Activated naive CD4-positive, alpha-beta T cell treated with anti-CD3 and anti-CD28 coated beads, Interleukin-2, amount 10 ng/mL, durations not matched to agents 7 days and 5 days (primary cell): Measurements from ENCODE around the gene SUSD6.
"Not testable (repeated sequence)": the region's sequence is repeated elsewhere in the genome, so short reads cannot be mapped to it uniquely, and the experiment has no call there.

ENCODE experiments used
- CTCF ChIA-PET: fragments of 350-600 bp; sonication (Branson Sonifier 250); formaldehyde crosslinking; loops from one replicate; lab custom pipeline; 2021; ENCODE audit warnings: antibody characterized with exemption; lab: Charles Lee
- DNase-seq: peaks from one replicate; pipeline ENCODE4 v3.0.0-alpha.2; 2020
- H3K27ac Mint-ChIP-seq: one replicate; pipeline ENCODE4 v1.8.0; 2021; ENCODE audit warnings: mild to moderate bottlenecking, moderate library complexity, mixed read lengths
- H3K27me3 Mint-ChIP-seq: one replicate; pipeline ENCODE4 v1.8.0; 2021; ENCODE audit warnings: mild to moderate bottlenecking, mixed read lengths
- H3K36me3 Mint-ChIP-seq: one replicate; pipeline ENCODE4 v1.8.0; 2021; ENCODE audit warnings: mixed read lengths
- H3K4me1 Mint-ChIP-seq: one replicate; pipeline ENCODE4 v1.8.0; 2021; ENCODE audit warnings: mixed read lengths
- H3K4me3 Mint-ChIP-seq: one replicate; pipeline ENCODE4 v1.8.0; 2021; ENCODE audit warnings: mild to moderate bottlenecking, moderate library complexity, mixed read lengths
- H3K9me3 Mint-ChIP-seq: one replicate; pipeline ENCODE4 v1.8.0; 2021; ENCODE audit warnings: mixed read lengths

SUSD6 gene

DNA sequence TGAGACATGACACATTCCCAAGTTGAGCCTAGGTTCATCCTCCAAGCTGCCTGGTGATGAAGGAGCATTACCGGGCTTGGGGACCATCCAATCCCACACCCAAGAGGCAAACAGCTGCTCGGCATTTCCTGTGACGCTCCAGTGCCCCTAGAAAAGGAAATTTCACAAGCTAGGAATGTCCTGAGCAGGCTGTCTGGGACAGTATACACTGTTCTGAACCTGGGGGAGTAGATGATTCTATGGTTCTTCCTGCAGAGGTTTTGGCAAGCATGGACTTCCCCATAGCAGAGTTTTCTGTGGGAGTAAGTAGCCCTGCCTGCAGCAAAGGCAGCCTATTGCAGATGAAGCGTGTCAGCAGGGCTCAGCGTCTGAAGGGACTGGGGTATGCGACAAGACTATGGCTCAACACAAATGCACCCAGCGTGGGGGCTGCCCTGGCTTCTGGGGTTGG lies 108.1 kb downstream of the SUSD6 start:
- CTCF ChIA-PET, result interaction anchor here (1.0 to 2.9 kb wide), 5 partner anchors 7 to 139 kb away, joined by 4 to 13 read pairs (median 4); no protein-coding TSS in a partner anchor
- peaks cover 26% of the 10 kb centered on the region for H3K4me1 Mint-ChIP-seq
- no peak for DNase-seq
- H3K9me3 Mint-ChIP-seq, result no peaks in the 10 kb centered on the region
- H3K27me3 Mint-ChIP-seq, result no peaks in the 10 kb centered on the region
- H3K36me3 Mint-ChIP-seq, result peaks cover 15% of the 10 kb centered on the region
- peak overlapping the region; percentile 17 for H3K27ac Mint-ChIP-seq
- no peak overlapping the region for H3K4me3 Mint-ChIP-seq

DNA sequence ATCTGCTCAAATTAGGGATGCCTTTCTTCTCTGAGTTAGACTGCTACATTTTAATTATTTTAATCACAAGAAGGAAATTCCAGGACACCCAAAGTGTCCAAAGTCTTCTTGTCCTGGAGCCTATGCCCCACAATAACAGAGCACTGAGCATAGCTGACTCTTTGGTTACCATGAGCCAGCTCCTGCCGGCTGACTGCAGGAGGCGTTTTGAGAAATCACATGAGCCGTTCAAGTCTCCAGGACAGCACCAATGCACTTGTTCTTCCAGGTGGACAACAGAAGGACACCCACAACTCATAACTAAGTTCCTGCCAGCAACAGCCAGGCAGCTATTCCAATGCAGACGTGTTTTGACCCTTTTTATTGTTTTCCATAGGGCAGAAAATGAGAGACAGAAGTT lies 109.5 kb downstream of the SUSD6 start:
- Mint-ChIP-seq H3K27ac (no peak overlapping the region), H3K4me1 (peaks cover 22% of the 10 kb centered on the region), H3K27me3 (peaks cover 6% of the 10 kb centered on the region), H3K36me3 (peaks cover 6% of the 10 kb centered on the region), H3K4me3 (no peak overlapping the region), H3K9me3 (no peaks in the 10 kb centered on the region)
- DNase-seq, result no peak
- CTCF ChIA-PET, result interaction anchor here (1.3 kb wide), 1 partner anchor 10 kb away, joined by 4 read pairs; no protein-coding TSS in a partner anchor

DNA sequence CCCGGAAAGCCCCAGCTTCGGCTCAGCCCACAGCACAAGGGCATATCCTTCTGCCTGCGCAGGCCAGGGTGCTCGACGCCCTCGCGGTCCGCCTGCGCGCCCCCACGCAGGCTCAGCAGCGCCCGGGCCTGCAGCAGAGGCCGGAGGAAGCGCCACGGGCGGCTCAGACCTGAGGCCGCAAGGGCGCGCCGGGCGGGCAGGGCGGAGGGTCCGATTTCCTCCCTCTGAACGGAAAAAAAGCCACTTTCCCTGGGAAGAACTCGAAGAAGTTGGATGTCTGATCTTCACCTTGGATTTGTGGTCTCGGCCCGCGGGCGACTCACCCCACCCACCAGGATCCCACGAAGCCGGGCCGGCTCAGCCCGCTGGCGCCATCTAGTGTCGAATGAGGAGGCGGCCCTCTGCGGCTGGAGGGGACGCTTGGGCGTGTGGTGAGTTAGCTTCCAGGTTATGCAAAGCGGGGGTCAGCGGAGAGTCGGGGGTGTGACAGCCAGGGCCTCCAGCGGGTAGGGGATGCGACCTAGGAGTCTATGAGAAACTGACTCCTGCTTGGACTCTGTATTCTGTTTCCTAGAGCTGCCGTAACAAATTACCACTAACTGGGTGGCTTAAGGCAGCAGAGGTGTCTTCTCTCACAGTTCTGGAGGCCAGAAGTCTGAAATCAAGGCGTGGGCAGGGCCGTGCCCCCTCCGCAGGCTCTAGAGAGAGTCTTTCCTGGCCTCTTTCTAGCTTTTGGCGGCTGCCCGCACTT lies 115.5 kb downstream of the SUSD6 start:
- Mint-ChIP-seq H3K36me3 (no peaks in the 10 kb centered on the region), H3K9me3 (no peaks in the 10 kb centered on the region), H3K27me3 (peaks cover 18% of the 10 kb centered on the region), H3K4me1 (peaks cover 28% of the 10 kb centered on the region), H3K4me3 (peak overlapping the region; percentile 57), H3K27ac (peak overlapping the region; percentile 6)
- DNase-seq, result peak; percentile 84
- CTCF ChIA-PET, result interaction anchor here (0.7 to 6.1 kb wide), 26 partner anchors 9 to 150 kb away, joined by 3 to 94 read pairs (median 6); partner anchors contain the start of gene SUSD6

DNA sequence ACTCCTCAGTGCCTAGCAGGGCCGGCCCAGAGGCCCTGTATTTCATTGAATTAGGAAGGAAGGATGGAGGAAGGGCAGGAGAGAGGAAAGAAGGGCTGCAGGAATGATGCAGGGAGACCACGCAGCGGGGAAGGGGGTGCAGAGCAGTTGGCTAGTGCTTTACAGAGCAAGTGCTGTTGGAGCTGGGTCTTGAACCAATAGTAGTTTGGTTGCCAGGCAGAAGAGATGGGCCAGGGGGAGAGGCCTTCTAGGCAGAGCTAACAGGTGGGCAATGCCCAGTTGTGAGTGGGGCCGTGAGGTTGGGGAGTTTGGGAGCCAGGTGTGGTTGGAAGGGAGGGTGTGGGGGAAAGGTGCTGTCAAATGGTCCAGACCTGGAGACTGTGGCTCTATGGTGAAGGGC lies 116.5 kb downstream of the SUSD6 start:
- Mint-ChIP-seq H3K36me3 (no peaks in the 10 kb centered on the region), H3K9me3 (no peaks in the 10 kb centered on the region), H3K4me3 (no peak overlapping the region), H3K27ac (no peak overlapping the region), H3K27me3 (peaks cover 18% of the 10 kb centered on the region), H3K4me1 (peaks cover 28% of the 10 kb centered on the region)
- no peak for DNase-seq
- CTCF ChIA-PET, result interaction anchor here (1.1 to 6.1 kb wide), 13 partner anchors 10 to 151 kb away, joined by 4 to 94 read pairs (median 7); no protein-coding TSS in a partner anchor

DNA sequence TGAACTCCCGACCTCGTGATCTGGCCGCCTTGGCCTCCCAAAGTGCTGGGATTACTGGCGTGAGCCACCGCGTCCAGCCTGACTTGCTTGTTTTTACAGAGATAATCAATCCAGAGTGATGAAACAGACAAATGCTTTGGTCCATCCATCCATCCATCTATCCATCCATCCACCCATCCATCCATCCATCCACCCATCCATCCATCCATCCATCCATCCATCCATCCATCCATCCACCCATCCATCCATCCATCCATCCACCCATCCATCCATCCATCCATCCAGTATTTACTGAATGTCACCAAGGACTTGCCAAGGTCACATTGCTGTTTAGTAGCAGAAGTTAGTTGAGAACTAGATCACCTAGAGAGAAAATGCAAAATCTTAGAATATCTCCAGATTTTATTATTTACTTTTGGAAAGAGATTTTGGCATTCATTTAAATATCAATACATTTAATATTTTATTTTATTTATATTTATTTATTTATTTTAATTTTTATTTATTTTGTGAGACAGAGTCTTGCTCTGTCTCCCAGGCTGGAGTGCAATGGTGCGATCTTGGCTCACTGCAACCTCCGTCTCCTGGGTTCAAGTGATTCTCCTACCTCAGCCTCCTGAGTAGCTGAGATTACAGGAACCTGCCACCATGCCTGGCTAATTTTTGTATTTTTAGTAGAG lies 120.7 kb downstream of the SUSD6 start:
- not testable (repeated sequence) for DNase-seq, H3K9me3 Mint-ChIP-seq, H3K36me3 Mint-ChIP-seq, H3K4me3 Mint-ChIP-seq, H3K27ac Mint-ChIP-seq
- peaks cover 17% of the 10 kb centered on the region for H3K27me3 Mint-ChIP-seq
- peaks cover 12% of the 10 kb centered on the region for H3K4me1 Mint-ChIP-seq
- CTCF ChIA-PET, result interaction anchor here (1.7 to 2.5 kb wide), 2 partner anchors 34 to 296 kb away, joined by 4 to 19 read pairs; no protein-coding TSS in a partner anchor

DNA sequence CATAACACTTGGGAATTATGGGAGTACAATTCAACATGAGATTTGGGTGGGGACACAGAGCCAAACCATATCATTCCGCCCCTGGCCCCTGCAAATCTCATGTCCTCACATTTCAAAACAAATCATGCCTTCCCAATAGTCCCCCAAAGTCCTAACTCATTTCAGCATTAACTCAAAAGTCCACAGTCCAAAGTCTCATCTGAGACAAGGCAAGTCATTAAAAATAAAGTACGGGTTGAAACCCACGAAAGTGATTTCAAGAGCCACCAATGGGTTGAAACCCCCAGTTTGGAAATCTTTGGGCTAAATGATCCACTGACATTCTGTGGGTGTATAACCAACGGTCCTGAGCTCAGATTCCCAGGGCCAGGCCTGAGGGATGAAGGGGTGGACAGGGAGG lies 125.0 kb downstream of the SUSD6 start:
- H3K27ac Mint-ChIP-seq, H3K9me3 Mint-ChIP-seq, H3K4me1 Mint-ChIP-seq, H3K36me3 Mint-ChIP-seq, H3K4me3 Mint-ChIP-seq, DNase-seq: not testable (repeated sequence)
- CTCF ChIA-PET, result interaction anchor here (0.7 kb wide), 1 partner anchor 14 kb away, joined by 3 read pairs; no protein-coding TSS in a partner anchor
- H3K27me3 Mint-ChIP-seq, result peaks cover 17% of the 10 kb centered on the region

DNA sequence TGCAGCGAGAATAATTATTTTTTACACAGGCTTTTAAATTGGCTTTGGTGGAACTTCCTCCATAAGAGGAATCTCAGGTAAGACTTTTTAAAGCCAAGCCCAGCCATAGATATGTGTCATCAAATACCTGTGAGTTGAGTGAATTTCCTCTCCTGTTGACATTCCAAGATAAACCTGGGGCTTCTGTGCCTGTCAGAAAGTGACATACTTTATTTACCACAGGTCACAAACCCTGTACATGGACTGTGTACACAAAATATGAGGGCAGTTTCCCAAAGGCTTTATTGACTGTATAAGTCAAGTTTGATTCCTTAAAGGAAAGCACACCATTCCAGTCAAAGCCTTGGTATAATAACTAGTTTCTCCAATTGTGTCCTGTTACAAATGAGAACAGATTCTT lies 129.7 kb downstream of the SUSD6 start:
- H3K36me3 Mint-ChIP-seq, result peaks cover 2% of the 10 kb centered on the region
- H3K4me1 Mint-ChIP-seq, result peaks cover 2% of the 10 kb centered on the region
- no peak overlapping the region for H3K4me3 Mint-ChIP-seq
- peaks cover 8% of the 10 kb centered on the region for H3K9me3 Mint-ChIP-seq
- peaks cover 11% of the 10 kb centered on the region for H3K27me3 Mint-ChIP-seq
- H3K27ac Mint-ChIP-seq, result no peak overlapping the region
- CTCF ChIA-PET, result no interaction called here
- DNase-seq, result no peak

DNA sequence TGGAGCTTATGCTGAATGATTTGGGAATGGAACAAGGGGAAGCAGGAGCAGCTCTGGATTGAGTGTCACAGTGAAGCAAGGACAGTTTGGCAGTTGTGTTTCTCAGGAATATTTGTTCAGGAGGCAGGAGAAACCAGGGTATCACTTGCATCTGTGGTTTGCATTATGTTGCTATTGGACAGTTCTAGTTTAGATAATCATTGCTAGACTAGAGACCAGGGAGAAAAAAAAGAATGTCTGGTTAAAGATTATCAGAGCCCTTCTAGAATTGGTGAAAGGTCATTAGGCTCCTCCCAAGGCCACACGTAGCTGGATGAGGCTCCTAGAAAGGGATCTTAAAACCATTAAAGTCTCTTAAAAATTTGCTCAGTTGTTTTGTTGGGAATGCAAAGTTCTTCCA lies 138.6 kb downstream of the SUSD6 start:
- H3K27me3 Mint-ChIP-seq, result peaks cover 5% of the 10 kb centered on the region
- H3K27ac Mint-ChIP-seq, result no peak overlapping the region
- CTCF ChIA-PET, result interaction anchor here (0.8 kb wide), 1 partner anchor 13 kb away, joined by 3 read pairs; no protein-coding TSS in a partner anchor
- no peaks in the 10 kb centered on the region for H3K9me3 Mint-ChIP-seq
- DNase-seq, result no peak
- H3K4me3 Mint-ChIP-seq, result no peak overlapping the region
- peaks cover 10% of the 10 kb centered on the region for H3K4me1 Mint-ChIP-seq
- no peaks in the 10 kb centered on the region for H3K36me3 Mint-ChIP-seq

DNA sequence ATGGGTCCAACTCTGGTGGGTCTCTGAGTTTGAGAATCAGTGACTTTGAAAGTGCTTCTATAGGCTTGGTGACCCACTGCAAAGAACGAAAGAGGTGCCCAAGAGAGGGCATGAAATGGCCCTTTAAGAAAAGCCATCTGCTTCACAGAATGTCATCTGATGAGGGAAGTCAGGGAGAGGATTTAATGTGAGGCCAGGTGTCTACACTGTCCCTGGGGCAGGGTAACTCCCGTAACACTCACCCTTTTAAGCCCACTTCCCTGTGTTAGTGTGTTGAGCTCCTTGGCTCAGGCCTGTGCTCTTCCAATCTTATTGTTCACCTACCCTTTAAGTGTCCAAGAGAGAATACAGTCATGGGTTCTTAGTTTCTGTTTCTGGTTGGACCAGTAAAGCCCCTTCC lies 139.1 kb downstream of the SUSD6 start:
- H3K27me3 Mint-ChIP-seq, result peaks cover 5% of the 10 kb centered on the region
- CTCF ChIA-PET, result interaction anchor here (0.8 to 1.7 kb wide), 2 partner anchors 14 to 23 kb away, joined by 3 to 4 read pairs; no protein-coding TSS in a partner anchor
- H3K4me1 Mint-ChIP-seq, result peaks cover 14% of the 10 kb centered on the region
- peaks cover 1% of the 10 kb centered on the region for H3K9me3 Mint-ChIP-seq
- H3K36me3 Mint-ChIP-seq, result no peaks in the 10 kb centered on the region
- H3K27ac Mint-ChIP-seq, result no peak overlapping the region
- no peak overlapping the region for H3K4me3 Mint-ChIP-seq
- DNase-seq, result no peak

DNA sequence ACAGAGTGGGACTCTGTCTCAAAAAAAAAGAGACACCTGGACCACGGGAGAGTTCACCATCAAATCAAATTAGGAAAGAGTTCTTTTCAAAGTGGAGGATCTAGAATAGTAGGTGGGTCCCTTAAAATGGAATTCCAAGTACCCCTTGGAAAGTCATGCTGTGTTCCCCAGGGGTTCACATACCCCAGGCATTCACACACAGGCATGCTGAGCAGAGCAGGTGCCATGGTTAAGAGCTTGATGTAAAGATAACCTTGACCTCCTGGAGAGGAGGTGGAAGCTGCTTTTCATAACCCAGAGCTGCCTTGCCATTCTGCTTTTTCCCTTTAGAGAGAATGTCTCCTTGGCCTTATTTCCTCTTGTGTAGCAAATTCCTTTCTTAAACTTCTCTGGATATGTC lies 141.4 kb downstream of the SUSD6 start:
- CTCF ChIA-PET, result no interaction called here
- no peak overlapping the region for H3K27ac Mint-ChIP-seq

DNA sequence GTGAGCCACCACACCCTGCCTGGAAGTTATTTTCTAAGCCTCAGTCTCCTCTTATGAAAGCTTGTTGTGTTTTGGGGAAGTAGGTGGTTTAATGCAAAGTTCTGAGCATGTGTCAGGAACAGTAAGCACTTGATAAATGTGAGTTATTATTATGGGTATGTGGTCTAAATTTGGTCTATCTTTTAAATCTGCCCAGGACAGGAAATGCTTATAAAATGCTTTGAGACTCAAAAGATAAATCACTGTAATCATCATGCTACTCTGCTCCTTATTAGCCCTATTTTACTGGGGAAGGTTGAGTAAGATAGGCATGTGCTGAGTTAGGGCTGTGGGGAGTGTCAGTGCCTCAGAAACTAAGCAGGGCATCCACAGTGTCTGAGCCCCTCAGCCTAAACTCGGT lies 142.5 kb downstream of the SUSD6 start:
- H3K9me3 Mint-ChIP-seq, result peaks cover 1% of the 10 kb centered on the region
- no peak overlapping the region for H3K4me3 Mint-ChIP-seq
- peaks cover 5% of the 10 kb centered on the region for H3K27me3 Mint-ChIP-seq
- CTCF ChIA-PET, result no interaction called here
- H3K27ac Mint-ChIP-seq, result no peak overlapping the region
- peaks cover 14% of the 10 kb centered on the region for H3K4me1 Mint-ChIP-seq
- no peaks in the 10 kb centered on the region for H3K36me3 Mint-ChIP-seq
- DNase-seq, result no peak

More for the DNA sequence above, 141.4 kb downstream of the SUSD6 start:
- Mint-ChIP-seq H3K36me3 (no peaks in the 10 kb centered on the region), H3K9me3 (peaks cover 1% of the 10 kb centered on the region), H3K4me3 (no peak overlapping the region), H3K4me1 (peaks cover 14% of the 10 kb centered on the region), H3K27me3 (peaks cover 5% of the 10 kb centered on the region)
- no peak for DNase-seq

DNA sequence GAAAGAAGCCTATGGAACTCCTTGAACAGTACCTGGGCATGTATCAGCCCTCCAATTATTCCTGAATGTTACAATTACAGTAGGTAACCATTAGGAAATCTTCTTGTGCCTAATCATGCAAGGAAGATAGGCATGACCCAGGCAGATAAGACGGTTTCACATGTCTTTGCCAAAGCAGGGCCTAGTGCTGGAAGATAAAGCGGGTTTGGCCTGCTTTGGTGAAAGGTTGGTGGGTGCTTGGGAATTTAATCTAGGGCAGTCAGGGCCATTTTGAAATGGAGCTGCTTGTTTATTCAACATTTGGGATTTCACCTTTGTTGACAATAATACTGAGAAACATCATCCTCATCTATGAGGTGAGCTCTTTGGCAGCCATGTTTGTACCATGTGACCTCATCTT lies 143.1 kb downstream of the SUSD6 start:
- H3K4me1 Mint-ChIP-seq, result peaks cover 14% of the 10 kb centered on the region
- DNase-seq, result no peak
- H3K4me3 Mint-ChIP-seq, result no peak overlapping the region
- H3K9me3 Mint-ChIP-seq, result peaks cover 1% of the 10 kb centered on the region
- no peak overlapping the region for H3K27ac Mint-ChIP-seq
- CTCF ChIA-PET, result no interaction called here
- peaks cover 5% of the 10 kb centered on the region for H3K27me3 Mint-ChIP-seq
- H3K36me3 Mint-ChIP-seq, result no peaks in the 10 kb centered on the region

DNA sequence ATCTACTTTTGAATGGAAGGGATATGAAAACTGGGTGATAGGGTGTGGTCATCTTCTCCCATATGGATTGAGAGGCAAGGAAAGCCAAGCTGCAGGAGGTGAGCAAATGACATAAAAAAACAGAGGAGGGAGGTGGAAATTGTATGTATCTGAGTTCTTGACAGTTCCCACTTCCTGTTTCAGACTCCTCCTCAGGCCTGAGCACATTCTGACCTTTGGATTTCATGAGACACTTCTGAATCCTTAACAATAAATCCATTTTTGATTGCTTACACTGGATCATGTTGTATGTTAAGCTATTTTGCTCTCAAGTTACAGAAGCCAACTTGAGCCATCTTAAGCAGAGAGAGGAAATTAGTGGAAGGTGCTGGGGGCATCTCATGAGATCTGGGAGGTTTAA lies 143.9 kb downstream of the SUSD6 start:
- Mint-ChIP-seq H3K27me3 (peaks cover 5% of the 10 kb centered on the region), H3K4me3 (no peak overlapping the region), H3K27ac (peak overlapping the region; percentile 53), H3K4me1 (peaks cover 14% of the 10 kb centered on the region), H3K36me3 (no peaks in the 10 kb centered on the region), H3K9me3 (peaks cover 1% of the 10 kb centered on the region)
- CTCF ChIA-PET, result interaction anchor here (0.6 kb wide), 1 partner anchor 36 kb away, joined by 5 read pairs; no protein-coding TSS in a partner anchor
- DNase-seq, result no peak

DNA sequence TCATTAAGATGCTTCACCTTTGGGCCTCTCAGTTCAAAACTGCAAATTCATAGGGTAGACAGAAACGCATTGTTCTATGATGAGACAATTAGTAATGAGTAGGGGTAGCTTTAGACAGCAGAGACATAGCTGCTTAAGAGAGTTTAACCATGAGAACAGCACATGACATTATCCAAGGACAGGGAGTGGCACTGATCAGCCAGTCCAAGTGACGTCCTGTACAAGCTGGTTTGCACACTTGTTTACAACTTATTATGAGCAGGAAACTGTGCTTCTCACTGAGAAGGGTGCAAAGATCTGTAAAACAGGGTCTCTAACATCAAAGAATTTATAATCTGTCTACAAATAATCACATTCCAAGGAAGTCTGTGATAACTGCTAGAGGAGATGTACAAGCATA lies 144.4 kb downstream of the SUSD6 start:
- DNase-seq, result no peak
- no peak overlapping the region for H3K4me3 Mint-ChIP-seq
- H3K4me1 Mint-ChIP-seq, result peaks cover 14% of the 10 kb centered on the region
- peak overlapping the region; percentile 53 for H3K27ac Mint-ChIP-seq
- peaks cover 1% of the 10 kb centered on the region for H3K9me3 Mint-ChIP-seq
- no peaks in the 10 kb centered on the region for H3K36me3 Mint-ChIP-seq
- CTCF ChIA-PET, result interaction anchor here (0.6 kb wide), 1 partner anchor 36 kb away, joined by 5 read pairs; no protein-coding TSS in a partner anchor
- H3K27me3 Mint-ChIP-seq, result peaks cover 5% of the 10 kb centered on the region
